Calu3 (cell line): ENCODE results near the gene DCDC2C. TPM values are rescaled to one million over a fixed set of nuclear protein-coding genes. Genes with fewer than 3 reads are reported as not detected.

ENCODE experiments used
- BruUV-seq: library from RNA; stranded (reverse); fragments of 400-500 nt; replicated peaks from 2 replicates; lab custom pipeline; 2021; lab: Mats Ljungman, UMichigan
- CTCF ChIA-PET: fragments of 300-600 bp; sonication (Branson Sonifier 250); formaldehyde crosslinking; loops from one replicate; lab custom pipeline; 2022; ENCODE audit warnings: antibody characterized with exemption; lab: Charles Lee
- DNase-seq: peaks from one replicate; pipeline ENCODE4 v3.0.0; 2022
- H3K27ac Mint-ChIP-seq: one replicate; pipeline ENCODE4 v1.8.0; 2022; ENCODE audit warnings: mixed read lengths; ENCODE audit not compliant: unreplicated experiment
- H3K27me3 Mint-ChIP-seq: one replicate; pipeline ENCODE4 v1.8.0; 2022; ENCODE audit warnings: mixed read lengths; ENCODE audit not compliant: unreplicated experiment
- H3K36me3 Mint-ChIP-seq: one replicate; pipeline ENCODE4 v1.8.0; 2022; ENCODE audit warnings: mild to moderate bottlenecking, moderate library complexity, mixed read lengths; ENCODE audit not compliant: insufficient read depth, unreplicated experiment
- H3K4me1 Mint-ChIP-seq: one replicate; pipeline ENCODE4 v1.8.0; 2022; ENCODE audit warnings: mild to moderate bottlenecking, low read depth, mixed read lengths; ENCODE audit not compliant: unreplicated experiment
- H3K4me3 Mint-ChIP-seq: one replicate; pipeline ENCODE4 v1.8.0; 2022; ENCODE audit warnings: mild to moderate bottlenecking, low read depth, moderate library complexity, mixed read lengths; ENCODE audit not compliant: unreplicated experiment
- H3K9me3 Mint-ChIP-seq: one replicate; pipeline ENCODE4 v1.8.0; 2022; ENCODE audit warnings: low read depth, mixed read lengths; ENCODE audit not compliant: unreplicated experiment
- intact Hi-C: fragments of 100-400 bp; cut with micrococcal nuclease; formaldehyde crosslinking; loops from one replicate; pipeline ENCODE4 v1.10.0; 2022; ENCODE audit not compliant: unreplicated experiment
- total RNA-seq: library from RNA; stranded (reverse); gene quantifications from 2 replicates; pipeline ENCODE4 v1.2.3, GENCODE V29; 2022
- TF ChIP-seq, protein P1 (sequence below): fragments of 200-600 bp; IDR thresholded peaks from one replicate; pipeline ENCODE4 v1.8.0; 2022; ENCODE audit warnings: antibody characterized with exemption; ENCODE audit not compliant: unreplicated experiment

DCDC2C gene
- total RNA-seq, 1 experiment from 2014 or later: not detected

DNA sequence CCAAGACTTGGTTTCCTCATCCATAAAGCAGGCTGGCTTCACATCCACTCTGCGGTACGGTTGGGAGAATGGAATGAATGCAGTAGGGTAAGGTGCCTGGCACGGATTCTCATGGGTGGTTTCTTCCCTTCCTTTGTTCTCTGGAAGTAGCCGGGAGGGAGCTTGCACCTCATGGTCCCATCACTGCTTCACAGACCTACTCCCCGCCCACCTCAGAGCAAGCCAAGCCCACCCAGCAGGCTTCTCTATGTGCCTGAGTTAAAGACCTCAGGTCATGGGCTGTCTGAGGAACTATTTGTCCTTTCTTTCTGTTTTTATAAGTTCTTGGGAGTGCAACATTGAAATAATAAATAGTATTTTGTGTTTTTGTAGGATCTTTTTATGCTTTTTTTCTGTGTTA, 3.5 kb downstream of the DCDC2C start:
- TF ChIP-seq, protein P1, sequence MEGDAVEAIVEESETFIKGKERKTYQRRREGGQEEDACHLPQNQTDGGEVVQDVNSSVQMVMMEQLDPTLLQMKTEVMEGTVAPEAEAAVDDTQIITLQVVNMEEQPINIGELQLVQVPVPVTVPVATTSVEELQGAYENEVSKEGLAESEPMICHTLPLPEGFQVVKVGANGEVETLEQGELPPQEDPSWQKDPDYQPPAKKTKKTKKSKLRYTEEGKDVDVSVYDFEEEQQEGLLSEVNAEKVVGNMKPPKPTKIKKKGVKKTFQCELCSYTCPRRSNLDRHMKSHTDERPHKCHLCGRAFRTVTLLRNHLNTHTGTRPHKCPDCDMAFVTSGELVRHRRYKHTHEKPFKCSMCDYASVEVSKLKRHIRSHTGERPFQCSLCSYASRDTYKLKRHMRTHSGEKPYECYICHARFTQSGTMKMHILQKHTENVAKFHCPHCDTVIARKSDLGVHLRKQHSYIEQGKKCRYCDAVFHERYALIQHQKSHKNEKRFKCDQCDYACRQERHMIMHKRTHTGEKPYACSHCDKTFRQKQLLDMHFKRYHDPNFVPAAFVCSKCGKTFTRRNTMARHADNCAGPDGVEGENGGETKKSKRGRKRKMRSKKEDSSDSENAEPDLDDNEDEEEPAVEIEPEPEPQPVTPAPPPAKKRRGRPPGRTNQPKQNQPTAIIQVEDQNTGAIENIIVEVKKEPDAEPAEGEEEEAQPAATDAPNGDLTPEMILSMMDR: no peak
- DNase-seq: no peak
- Mint-ChIP-seq H3K4me3 (no peak overlapping the region), H3K9me3 (no peaks in the 10 kb centered on the region), H3K27me3 (peaks cover 13% of the 10 kb centered on the region), H3K27ac (no peak overlapping the region), H3K4me1 (no peaks in the 10 kb centered on the region), H3K36me3 (no peaks in the 10 kb centered on the region)
- intact Hi-C loops: no loop called here
- BruUV-seq: no TSS peak
- CTCF ChIA-PET: no interaction called here

DNA sequence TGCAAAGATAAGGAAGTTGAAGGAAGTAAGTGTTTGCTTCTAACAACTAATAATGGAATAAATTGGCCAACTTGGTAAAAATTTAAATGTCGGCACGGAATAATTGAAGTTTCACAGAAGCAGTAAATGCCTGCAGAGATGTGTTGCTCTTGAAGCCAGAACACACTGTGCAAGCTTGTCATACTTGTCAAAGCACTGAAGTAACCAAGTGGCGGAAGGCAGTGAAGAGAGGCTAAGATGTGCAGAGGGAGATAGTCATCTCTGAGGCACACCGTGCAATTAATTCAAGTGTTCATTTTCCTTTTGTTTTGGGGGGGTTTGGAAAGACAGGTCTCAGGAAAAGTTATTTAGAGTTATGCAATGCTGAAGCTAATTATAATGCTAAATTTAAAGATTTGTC, 5.2 kb downstream of the DCDC2C start:
- BruUV-seq: no TSS peak
- CTCF ChIA-PET: no interaction called here
- no peaks in the 10 kb centered on the region for H3K4me1 Mint-ChIP-seq

DNA sequence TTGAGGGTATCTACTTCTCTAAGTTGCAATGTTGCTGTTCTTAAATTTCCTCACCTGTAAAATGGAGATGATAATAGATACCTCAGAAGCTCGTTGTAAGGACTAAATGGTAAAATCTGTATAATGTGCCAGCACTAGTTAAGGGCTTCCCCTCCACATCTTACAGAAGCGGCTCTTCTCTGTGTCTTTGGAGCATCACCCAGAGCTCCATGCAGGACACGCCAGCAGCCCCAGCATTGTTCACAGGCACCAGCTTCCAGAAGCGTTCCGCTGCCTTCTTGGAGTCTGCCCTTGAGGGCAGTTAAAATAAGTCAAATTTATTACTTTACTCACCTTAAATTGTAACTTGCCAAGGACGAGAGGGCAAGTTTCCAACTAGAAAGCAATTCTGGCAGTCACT, 5.8 kb downstream of the DCDC2C start:
- BruUV-seq: no TSS peak
- Mint-ChIP-seq H3K27me3 (peaks cover 13% of the 10 kb centered on the region), H3K27ac (no peak overlapping the region), H3K4me3 (no peak overlapping the region), H3K9me3 (no peaks in the 10 kb centered on the region), H3K4me1 (no peaks in the 10 kb centered on the region), H3K36me3 (no peaks in the 10 kb centered on the region)
- CTCF ChIA-PET: no interaction called here
- TF ChIP-seq, protein P1: no peak
- intact Hi-C loops: no loop called here
- DNase-seq: no peak

More for the DNA sequence above, 5.2 kb downstream of the DCDC2C start:
- TF ChIP-seq, protein P1: no peak
- peaks cover 13% of the 10 kb centered on the region for H3K27me3 Mint-ChIP-seq
- intact Hi-C loops: no loop called here
- no peak overlapping the region for H3K27ac Mint-ChIP-seq
- no peak for DNase-seq
- H3K4me3 Mint-ChIP-seq: no peak overlapping the region
- H3K9me3 Mint-ChIP-seq: no peaks in the 10 kb centered on the region
- no peaks in the 10 kb centered on the region for H3K36me3 Mint-ChIP-seq

DNA sequence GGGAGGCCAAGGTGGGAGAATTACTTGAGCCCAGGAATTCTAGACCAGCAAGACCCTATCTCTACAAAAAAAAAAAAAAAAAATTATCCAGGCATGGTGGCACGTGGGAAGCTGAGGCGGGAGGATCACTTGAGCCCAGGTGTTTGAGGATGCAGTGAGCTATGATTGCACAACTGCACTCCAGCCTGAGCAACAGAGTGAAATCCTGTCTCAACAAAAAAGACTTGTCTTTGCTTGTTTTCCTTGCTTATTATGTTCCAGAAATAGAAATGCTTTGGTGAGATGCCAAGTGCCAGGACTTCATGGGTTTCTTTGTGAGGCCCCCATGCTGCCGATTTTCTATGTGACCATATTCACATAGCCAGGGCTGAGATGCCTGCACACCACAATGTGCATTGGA, 9.0 kb downstream of the DCDC2C start:
- Mint-ChIP-seq H3K9me3 (no peaks in the 10 kb centered on the region), H3K36me3 (no peaks in the 10 kb centered on the region), H3K4me3 (no peak overlapping the region), H3K27ac (no peak overlapping the region), H3K4me1 (no peaks in the 10 kb centered on the region), H3K27me3 (peaks cover 13% of the 10 kb centered on the region)
- intact Hi-C loops: no loop called here
- no peak for DNase-seq
- CTCF ChIA-PET: interaction anchor here (0.7 kb wide), 1 partner anchor 58 kb away, joined by 3 read pairs; no protein-coding TSS in a partner anchor
- BruUV-seq: no TSS peak
- TF ChIP-seq, protein P1: no peak
